Ishikawa (cell line): Measurements from ENCODE around the gene TAL1.

Experiments used
- CREB1 ChIP-seq: IDR thresholded peaks from 2 replicates; pipeline ENCODE4 v1.6.1; 2012; ENCODE audit warnings: low read depth
- EGR1 ChIP-seq: IDR thresholded peaks from 2 replicates; pipeline ENCODE4 v1.6.1; 2012
- EP300 ChIP-seq: IDR thresholded peaks from 2 replicates; pipeline ENCODE4 v1.6.1; 2012; ENCODE audit warnings: borderline replicate concordance
- FOXM1 ChIP-seq: IDR thresholded peaks from 2 replicates; pipeline ENCODE4 v1.6.1; 2012; ENCODE audit warnings: low read depth, borderline replicate concordance
- RAD21 ChIP-seq: IDR thresholded peaks from 2 replicates; pipeline ENCODE4 v1.6.1; 2012; ENCODE audit warnings: low read depth
- TAF1 ChIP-seq: IDR thresholded peaks from 2 replicates; pipeline ENCODE4 v1.6.1; 2012; ENCODE audit warnings: low read depth, mild to moderate bottlenecking
- TCF12 ChIP-seq: IDR thresholded peaks from 2 replicates; pipeline ENCODE4 v1.6.1; 2012; ENCODE audit warnings: low read depth
- TEAD4 ChIP-seq: IDR thresholded peaks from 2 replicates; pipeline ENCODE4 v1.6.1; 2012
- ZBTB7A ChIP-seq: IDR thresholded peaks from 2 replicates; pipeline ENCODE4 v1.6.1; 2012; ENCODE audit warnings: low read depth
- TF ChIP-seq, protein P1 (sequence below): IDR thresholded peaks from 2 replicates; pipeline ENCODE4 v1.6.1; 2012
- TF ChIP-seq, protein P2 (sequence below): IDR thresholded peaks from 2 replicates; pipeline ENCODE4 v1.6.1; 2012
- TF ChIP-seq, protein P3 (sequence below): IDR thresholded peaks from 2 replicates; pipeline ENCODE4 v1.6.1; 2012; ENCODE audit warnings: low read depth, mild to moderate bottlenecking

The TAL1 gene

GRCh38 chr1:47174656-47175020 is 57.4 kb downstream of the TAL1 start:
- TF ChIP-seq EGR1 (no peak), TAF1 (no peak), RAD21 (no peak), FOXM1 (no peak), EP300 (no peak), CREB1 (no peak)
- TF ChIP-seq, protein P1, sequence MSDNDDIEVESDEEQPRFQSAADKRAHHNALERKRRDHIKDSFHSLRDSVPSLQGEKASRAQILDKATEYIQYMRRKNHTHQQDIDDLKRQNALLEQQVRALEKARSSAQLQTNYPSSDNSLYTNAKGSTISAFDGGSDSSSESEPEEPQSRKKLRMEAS = no peak
- TF ChIP-seq, protein P2, sequence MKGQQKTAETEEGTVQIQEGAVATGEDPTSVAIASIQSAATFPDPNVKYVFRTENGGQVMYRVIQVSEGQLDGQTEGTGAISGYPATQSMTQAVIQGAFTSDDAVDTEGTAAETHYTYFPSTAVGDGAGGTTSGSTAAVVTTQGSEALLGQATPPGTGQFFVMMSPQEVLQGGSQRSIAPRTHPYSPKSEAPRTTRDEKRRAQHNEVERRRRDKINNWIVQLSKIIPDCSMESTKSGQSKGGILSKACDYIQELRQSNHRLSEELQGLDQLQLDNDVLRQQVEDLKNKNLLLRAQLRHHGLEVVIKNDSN = no peak
- TF ChIP-seq, protein P3, sequence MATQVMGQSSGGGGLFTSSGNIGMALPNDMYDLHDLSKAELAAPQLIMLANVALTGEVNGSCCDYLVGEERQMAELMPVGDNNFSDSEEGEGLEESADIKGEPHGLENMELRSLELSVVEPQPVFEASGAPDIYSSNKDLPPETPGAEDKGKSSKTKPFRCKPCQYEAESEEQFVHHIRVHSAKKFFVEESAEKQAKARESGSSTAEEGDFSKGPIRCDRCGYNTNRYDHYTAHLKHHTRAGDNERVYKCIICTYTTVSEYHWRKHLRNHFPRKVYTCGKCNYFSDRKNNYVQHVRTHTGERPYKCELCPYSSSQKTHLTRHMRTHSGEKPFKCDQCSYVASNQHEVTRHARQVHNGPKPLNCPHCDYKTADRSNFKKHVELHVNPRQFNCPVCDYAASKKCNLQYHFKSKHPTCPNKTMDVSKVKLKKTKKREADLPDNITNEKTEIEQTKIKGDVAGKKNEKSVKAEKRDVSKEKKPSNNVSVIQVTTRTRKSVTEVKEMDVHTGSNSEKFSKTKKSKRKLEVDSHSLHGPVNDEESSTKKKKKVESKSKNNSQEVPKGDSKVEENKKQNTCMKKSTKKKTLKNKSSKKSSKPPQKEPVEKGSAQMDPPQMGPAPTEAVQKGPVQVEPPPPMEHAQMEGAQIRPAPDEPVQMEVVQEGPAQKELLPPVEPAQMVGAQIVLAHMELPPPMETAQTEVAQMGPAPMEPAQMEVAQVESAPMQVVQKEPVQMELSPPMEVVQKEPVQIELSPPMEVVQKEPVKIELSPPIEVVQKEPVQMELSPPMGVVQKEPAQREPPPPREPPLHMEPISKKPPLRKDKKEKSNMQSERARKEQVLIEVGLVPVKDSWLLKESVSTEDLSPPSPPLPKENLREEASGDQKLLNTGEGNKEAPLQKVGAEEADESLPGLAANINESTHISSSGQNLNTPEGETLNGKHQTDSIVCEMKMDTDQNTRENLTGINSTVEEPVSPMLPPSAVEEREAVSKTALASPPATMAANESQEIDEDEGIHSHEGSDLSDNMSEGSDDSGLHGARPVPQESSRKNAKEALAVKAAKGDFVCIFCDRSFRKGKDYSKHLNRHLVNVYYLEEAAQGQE = no peak

DNA sequence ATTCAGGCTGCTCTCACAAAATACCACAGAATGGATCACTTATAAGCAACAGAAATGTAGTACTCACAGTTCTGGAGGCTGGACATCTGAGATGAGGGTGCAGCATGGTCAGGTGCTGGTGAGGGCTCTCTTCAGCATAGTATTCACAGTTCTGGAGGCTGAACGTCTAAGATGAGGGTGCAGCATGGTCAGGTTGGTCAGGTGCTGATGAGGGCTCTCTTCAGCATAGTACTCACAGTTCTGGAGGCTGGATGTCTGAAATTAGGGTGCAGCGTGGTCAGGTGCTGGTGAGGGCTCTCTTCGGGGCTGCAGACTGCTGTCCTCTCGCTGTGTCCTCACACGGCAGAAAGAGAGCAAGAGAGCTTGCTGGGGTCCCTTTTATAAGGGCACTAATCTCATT is 59.2 kb downstream of the TAL1 start:
- no peak for TF ChIP-seq CREB1
- TF ChIP-seq TEAD4 = no peak
- TF ChIP-seq ZBTB7A = no peak
- no peak for TF ChIP-seq TCF12
- TF ChIP-seq, protein P3 = no peak
